ENCODE measurements around the gene PVALB.
"Not testable (repeated sequence)": the region's sequence is repeated elsewhere in the genome, so short reads cannot be mapped to it uniquely, and the experiment has no call there.

The PVALB gene

GRCh38 chr22:36755316-36755715 is 61.5 kb downstream of the PVALB start:
- H3K14ac ChIP-seq (ENCODE audit: low read length) = no peak overlapping the region
- H3K4me3 ChIP-seq (ENCODE audit: low read depth, low read length) = no peak overlapping the region
- no peak overlapping the region for H3K4ac ChIP-seq (ENCODE audit: low read depth, low read length)
- no peaks in the 10 kb centered on the region for H3K4me1 ChIP-seq (ENCODE audit: control insufficient read depth in 1 of 2, insufficient read depth in 2 of 2, low read length in 2 of 2)
- WGBS (ENCODE audit: extremely low coverage, insufficient coverage, insufficient read length) = no CpG with 5 or more reads among the region's 6 CpGs
- no peak overlapping the region for H4K91ac ChIP-seq (ENCODE audit: low read depth, low read length)
- no peak overlapping the region for H2BK5ac ChIP-seq (ENCODE audit: low read depth, low read length, poor library complexity)
- no peak overlapping the region for H2AFZ ChIP-seq (ENCODE audit: insufficient read depth, low read length, poor library complexity)
- H3K23ac ChIP-seq (ENCODE audit: low read length) = no peak overlapping the region
- H4K12ac ChIP-seq (ENCODE audit: low read depth, low read length) = no peak overlapping the region
- no peak overlapping the region for H2BK12ac ChIP-seq (ENCODE audit: low read length)
- no peak overlapping the region for H3K27ac ChIP-seq (ENCODE audit: low read depth, low read length)
- H3K9ac ChIP-seq (ENCODE audit: low read length) = no peak overlapping the region
- H3K4me2 ChIP-seq (ENCODE audit: low read length) = no peak overlapping the region
- H3K36me3 ChIP-seq (ENCODE audit: control insufficient read depth in 1 of 2, insufficient read depth in 2 of 2, low read length in 2 of 2) = no peaks in the 10 kb centered on the region
- H4K8ac ChIP-seq (ENCODE audit: low read depth, low read length) = no peak overlapping the region
- no peak for DNase-seq
- no peak overlapping the region for H3K18ac ChIP-seq (ENCODE audit: low read length)
- no peaks in the 10 kb centered on the region for H3K79me2 ChIP-seq (ENCODE audit: control insufficient read depth, insufficient read depth, low read length, poor library complexity)
- H2BK120ac ChIP-seq (ENCODE audit: insufficient read depth, low read length, poor library complexity) = no peak overlapping the region
- no peaks in the 10 kb centered on the region for H3K79me1 ChIP-seq (ENCODE audit: low read length)
- H3K27me3 ChIP-seq (ENCODE audit: insufficient read depth, low read length) = no peaks in the 10 kb centered on the region
- H2AK5ac ChIP-seq (ENCODE audit: low read length) = no peak overlapping the region
- H3K9me3 ChIP-seq (ENCODE audit: insufficient read depth, low read depth, low read length) = peaks cover 1% of the 10 kb centered on the region

GRCh38 chr22:36754881-36755280 is 62.0 kb downstream of the PVALB start:
- H3K23ac ChIP-seq (ENCODE audit: low read length); H3K79me1 ChIP-seq (ENCODE audit: low read length); H3K27me3 ChIP-seq (ENCODE audit: insufficient read depth, low read length); H2AK5ac ChIP-seq (ENCODE audit: low read length); H3K4me3 ChIP-seq (ENCODE audit: low read depth, low read length); H2BK5ac ChIP-seq (ENCODE audit: low read depth, low read length, poor library complexity); H4K12ac ChIP-seq (ENCODE audit: low read depth, low read length); DNase-seq; H4K91ac ChIP-seq (ENCODE audit: low read depth, low read length); H3K9ac ChIP-seq (ENCODE audit: low read length); H3K4me1 ChIP-seq (ENCODE audit: control insufficient read depth in 1 of 2, insufficient read depth in 2 of 2, low read length in 2 of 2); H3K79me2 ChIP-seq (ENCODE audit: control insufficient read depth, insufficient read depth, low read length, poor library complexity); H3K18ac ChIP-seq (ENCODE audit: low read length); H2AFZ ChIP-seq (ENCODE audit: insufficient read depth, low read length, poor library complexity); H3K14ac ChIP-seq (ENCODE audit: low read length); H2BK12ac ChIP-seq (ENCODE audit: low read length); H2BK120ac ChIP-seq (ENCODE audit: insufficient read depth, low read length, poor library complexity); H3K36me3 ChIP-seq (ENCODE audit: control insufficient read depth in 1 of 2, insufficient read depth in 2 of 2, low read length in 2 of 2); H3K4ac ChIP-seq (ENCODE audit: low read depth, low read length); H3K4me2 ChIP-seq (ENCODE audit: low read length); H3K27ac ChIP-seq (ENCODE audit: low read depth, low read length); H4K8ac ChIP-seq (ENCODE audit: low read depth, low read length); H3K9me3 ChIP-seq (ENCODE audit: insufficient read depth, low read depth, low read length): not testable (repeated sequence)
- WGBS (ENCODE audit: extremely low coverage, insufficient coverage, insufficient read length) = no CpG with 5 or more reads among the region's 9 CpGs

GRCh38 chr22:36753916-36754315 is 62.9 kb downstream of the PVALB start:
- no peaks in the 10 kb centered on the region for H3K79me2 ChIP-seq (ENCODE audit: control insufficient read depth, insufficient read depth, low read length, poor library complexity)
- no peak overlapping the region for H2AFZ ChIP-seq (ENCODE audit: insufficient read depth, low read length, poor library complexity)
- H3K14ac ChIP-seq (ENCODE audit: low read length) = no peak overlapping the region
- no peak for DNase-seq
- no peak overlapping the region for H2AK5ac ChIP-seq (ENCODE audit: low read length)
- H3K36me3 ChIP-seq (ENCODE audit: control insufficient read depth in 1 of 2, insufficient read depth in 2 of 2, low read length in 2 of 2) = no peaks in the 10 kb centered on the region
- no peak overlapping the region for H4K8ac ChIP-seq (ENCODE audit: low read depth, low read length)
- no peak overlapping the region for H3K9ac ChIP-seq (ENCODE audit: low read length)
- no peaks in the 10 kb centered on the region for H3K27me3 ChIP-seq (ENCODE audit: insufficient read depth, low read length)
- H3K4me3 ChIP-seq (ENCODE audit: low read depth, low read length) = no peak overlapping the region
- peaks cover 1% of the 10 kb centered on the region for H3K9me3 ChIP-seq (ENCODE audit: insufficient read depth, low read depth, low read length)
- no peak overlapping the region for H2BK120ac ChIP-seq (ENCODE audit: insufficient read depth, low read length, poor library complexity)
- no peak overlapping the region for H3K4me2 ChIP-seq (ENCODE audit: low read length)
- no peak overlapping the region for H3K27ac ChIP-seq (ENCODE audit: low read depth, low read length)
- H3K18ac ChIP-seq (ENCODE audit: low read length) = no peak overlapping the region
- H4K12ac ChIP-seq (ENCODE audit: low read depth, low read length) = no peak overlapping the region
- no peak overlapping the region for H3K23ac ChIP-seq (ENCODE audit: low read length)
- no peak overlapping the region for H2BK5ac ChIP-seq (ENCODE audit: low read depth, low read length, poor library complexity)
- H3K79me1 ChIP-seq (ENCODE audit: low read length) = no peaks in the 10 kb centered on the region
- H3K4me1 ChIP-seq (ENCODE audit: control insufficient read depth in 1 of 2, insufficient read depth in 2 of 2, low read length in 2 of 2) = no peaks in the 10 kb centered on the region
- no CpG with 5 or more reads among the region's 12 CpGs for WGBS (ENCODE audit: extremely low coverage, insufficient coverage, insufficient read length)
- H2BK12ac ChIP-seq (ENCODE audit: low read length) = no peak overlapping the region
- no peak overlapping the region for H4K91ac ChIP-seq (ENCODE audit: low read depth, low read length)
- no peak overlapping the region for H3K4ac ChIP-seq (ENCODE audit: low read depth, low read length)

- Histone ChIP-seq H2BK120ac (ENCODE audit: insufficient read depth, low read length, poor library complexity) (no peak overlapping the region), H2BK12ac (ENCODE audit: low read length) (no peak overlapping the region), H3K23ac (ENCODE audit: low read length) (no peak overlapping the region), H3K9me3 (ENCODE audit: insufficient read depth, low read depth, low read length) (peaks cover 1% of the 10 kb centered on the region), H3K79me1 (ENCODE audit: low read length) (no peaks in the 10 kb centered on the region), H2AFZ (ENCODE audit: insufficient read depth, low read length, poor library complexity) (no peak overlapping the region), H4K8ac (ENCODE audit: low read depth, low read length) (no peak overlapping the region), H2BK5ac (ENCODE audit: low read depth, low read length, poor library complexity) (no peak overlapping the region), H2AK5ac (ENCODE audit: low read length) (no peak overlapping the region), H3K36me3 (ENCODE audit: control insufficient read depth in 1 of 2, insufficient read depth in 2 of 2, low read length in 2 of 2) (no peaks in the 10 kb centered on the region), H3K27ac (ENCODE audit: low read depth, low read length) (no peak overlapping the region), H4K12ac (ENCODE audit: low read depth, low read length) (no peak overlapping the region), H3K4me1 (ENCODE audit: control insufficient read depth in 1 of 2, insufficient read depth in 2 of 2, low read length in 2 of 2) (no peaks in the 10 kb centered on the region), H3K4me2 (ENCODE audit: low read length) (no peak overlapping the region), H3K27me3 (ENCODE audit: insufficient read depth, low read length) (no peaks in the 10 kb centered on the region), H4K91ac (ENCODE audit: low read depth, low read length) (no peak overlapping the region), H3K9ac (ENCODE audit: low read length) (no peak overlapping the region), H3K18ac (ENCODE audit: low read length) (no peak overlapping the region), H3K14ac (ENCODE audit: low read length) (no peak overlapping the region), H3K4ac (ENCODE audit: low read depth, low read length) (no peak overlapping the region), H3K4me3 (ENCODE audit: low read depth, low read length) (no peak overlapping the region), H3K79me2 (ENCODE audit: control insufficient read depth, insufficient read depth, low read length, poor library complexity) (no peaks in the 10 kb centered on the region)
- WGBS (ENCODE audit: extremely low coverage, insufficient coverage, insufficient read length) = no CpG with 5 or more reads among the region's 4 CpGs
- peak; percentile 20 to 25 for DNase-seq
Observed at GRCh38 chr22:36753120-36753802, 63.6 kb downstream of the PVALB start.

Data from trophoblast cell (in vitro differentiated cells and primary cell).